Measurements from ENCODE around the gene CES4A.
A peak's percentile ranks its signal among the peaks of the same experiment; 100 is the strongest.
"Not testable (repeated sequence)": the region's sequence is repeated elsewhere in the genome, so short reads cannot be mapped to it uniquely, and the experiment has no call there.

The CES4A gene

DNA sequence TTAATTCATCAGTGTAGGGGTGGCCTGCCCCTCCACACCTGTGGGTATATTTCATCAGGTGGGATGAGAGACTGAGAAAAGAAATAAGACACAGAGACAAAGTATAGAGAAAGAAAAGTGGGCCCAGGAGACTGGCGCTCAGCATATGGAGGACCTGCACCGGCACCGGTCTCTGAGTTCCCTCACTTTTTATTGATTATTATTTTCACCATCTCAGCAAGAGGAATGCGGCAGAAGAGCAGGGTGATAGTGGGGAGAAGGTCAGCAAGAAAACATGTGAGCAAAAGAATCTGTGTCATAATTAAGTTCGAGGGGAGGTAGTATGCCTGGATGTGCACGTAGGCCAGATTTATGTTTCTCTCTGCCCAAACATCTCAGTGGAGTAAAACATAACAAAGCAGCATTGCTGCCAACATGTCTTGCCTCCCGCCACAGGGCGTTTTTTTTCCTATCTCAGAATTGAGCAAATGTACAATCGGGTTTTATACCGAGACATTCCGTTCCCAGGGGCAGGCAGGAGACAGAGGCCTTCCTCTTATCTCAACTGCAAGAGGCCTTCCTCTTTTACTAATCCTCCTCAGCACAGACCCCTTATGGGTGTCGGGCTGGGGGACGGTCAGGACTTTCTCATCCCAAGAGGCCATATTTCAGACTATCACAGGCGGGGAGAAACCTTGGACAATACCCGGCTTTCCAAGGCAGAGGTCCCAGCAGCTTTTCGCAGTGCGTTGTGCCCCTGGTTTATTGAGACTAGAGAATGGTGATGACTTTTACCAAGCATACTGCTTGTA, 32.8 kb upstream of the CES4A start:
- DNase-seq (ENCODE audit: low read depth in 3 of 3, low spot score in 1 of 3) = not testable (repeated sequence)

DNA sequence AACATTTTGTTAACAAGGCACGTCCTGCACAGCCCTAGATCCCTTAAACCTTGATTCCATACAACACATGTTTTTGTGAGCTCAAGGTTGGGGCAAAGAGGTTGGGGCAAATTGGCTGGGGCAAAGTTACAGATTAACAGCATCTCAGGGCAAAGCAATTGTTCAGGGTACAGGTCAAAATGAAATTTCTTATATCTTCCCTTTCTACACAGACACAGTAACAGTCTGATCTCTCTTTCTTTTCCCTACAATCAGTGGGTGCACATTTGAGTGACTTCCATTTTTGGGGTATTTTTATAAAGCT, 32.3 kb upstream of the CES4A start:
- not testable (repeated sequence) for DNase-seq (ENCODE audit: low read depth in 3 of 3, low spot score in 1 of 3)

DNA sequence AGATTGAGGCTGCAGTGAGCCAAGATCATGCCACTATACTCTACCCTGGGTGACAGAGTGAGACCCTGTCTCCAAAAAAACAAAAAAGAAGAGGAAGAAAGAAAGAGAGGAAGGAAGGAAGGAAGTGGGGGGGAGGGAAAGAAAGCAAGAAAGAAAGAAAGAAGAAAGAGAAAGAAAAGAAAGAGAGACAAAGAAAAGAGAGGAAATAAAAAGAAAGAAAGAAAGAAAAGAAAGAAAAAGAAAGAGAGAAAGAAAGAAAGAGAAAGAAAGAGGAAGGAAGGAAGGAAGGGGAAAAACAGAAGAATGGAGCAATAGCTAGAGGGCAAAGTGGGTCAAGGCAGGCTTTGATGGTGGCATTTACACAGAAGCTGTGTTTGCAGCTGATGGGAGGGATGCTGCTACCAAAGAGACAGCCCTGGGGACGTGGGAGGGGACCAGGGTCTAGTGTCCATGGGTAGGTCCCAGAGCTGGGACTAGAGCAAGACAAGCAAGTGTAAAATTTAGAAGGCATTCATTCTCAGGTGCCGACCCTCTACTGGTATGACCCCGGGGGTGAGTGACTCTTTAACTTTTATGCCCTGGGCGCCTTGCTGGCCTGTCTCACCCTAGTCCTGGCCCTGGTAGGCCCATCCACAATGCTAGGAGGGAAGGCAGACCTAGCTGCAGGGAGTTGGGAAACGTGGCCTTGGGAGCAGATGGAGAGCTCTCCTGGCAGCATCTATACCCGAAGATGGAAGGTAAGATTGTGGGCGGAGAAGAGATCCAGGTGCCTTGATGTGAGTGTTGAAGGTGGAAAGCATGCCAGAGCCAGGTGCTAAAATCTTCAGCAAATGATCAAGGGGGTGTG, 29.3 kb upstream of the CES4A start:
- no peak for DNase-seq (ENCODE audit: low read depth in 3 of 3, low spot score in 1 of 3)

DNA sequence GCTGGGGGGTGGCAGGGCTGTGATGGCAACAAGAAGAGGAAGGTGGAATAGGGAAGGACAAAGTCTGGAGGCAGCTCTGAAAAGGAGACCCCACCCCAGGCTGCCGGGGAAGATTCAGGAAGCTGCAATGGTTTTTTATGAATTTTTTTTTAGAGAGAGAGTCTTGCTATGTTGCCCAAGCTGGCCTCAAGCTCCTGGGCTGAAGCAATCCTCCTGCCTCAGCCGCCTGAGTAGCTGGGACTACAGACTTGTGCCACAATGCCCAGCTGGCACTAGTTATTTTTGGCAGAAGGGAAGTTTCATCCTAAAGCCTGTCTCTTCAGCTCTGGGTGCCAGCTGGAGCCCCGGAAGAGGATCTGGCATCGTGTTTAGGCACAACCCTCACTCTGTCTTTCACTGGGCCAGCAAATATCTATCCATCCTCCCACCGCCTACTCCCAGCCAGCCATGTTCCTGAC, 28.7 kb upstream of the CES4A start:
- no peak for DNase-seq (ENCODE audit: low read depth in 3 of 3, low spot score in 1 of 3)

DNA sequence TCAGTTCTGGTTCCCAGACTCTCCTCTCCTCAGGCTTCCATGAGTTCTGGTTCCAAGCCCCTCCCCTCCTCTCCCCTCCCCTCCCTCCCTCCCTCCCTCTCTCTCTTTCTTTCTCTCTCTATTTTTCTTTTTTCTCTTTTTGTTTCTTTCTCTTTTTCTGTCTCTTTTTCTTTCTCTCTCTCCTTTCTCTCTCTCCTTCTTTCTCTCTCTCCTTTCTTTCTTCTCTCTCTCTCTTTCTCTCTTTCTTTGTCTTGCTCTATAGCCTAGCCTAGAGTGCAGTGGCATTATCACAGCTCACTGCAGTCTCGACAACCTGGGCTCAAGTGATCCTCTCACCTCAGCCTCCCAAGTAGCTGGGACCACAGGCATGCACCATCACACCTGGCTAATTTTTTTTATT, 28.1 kb upstream of the CES4A start:
- no peak for DNase-seq (ENCODE audit: low read depth in 3 of 3, low spot score in 1 of 3)

DNA sequence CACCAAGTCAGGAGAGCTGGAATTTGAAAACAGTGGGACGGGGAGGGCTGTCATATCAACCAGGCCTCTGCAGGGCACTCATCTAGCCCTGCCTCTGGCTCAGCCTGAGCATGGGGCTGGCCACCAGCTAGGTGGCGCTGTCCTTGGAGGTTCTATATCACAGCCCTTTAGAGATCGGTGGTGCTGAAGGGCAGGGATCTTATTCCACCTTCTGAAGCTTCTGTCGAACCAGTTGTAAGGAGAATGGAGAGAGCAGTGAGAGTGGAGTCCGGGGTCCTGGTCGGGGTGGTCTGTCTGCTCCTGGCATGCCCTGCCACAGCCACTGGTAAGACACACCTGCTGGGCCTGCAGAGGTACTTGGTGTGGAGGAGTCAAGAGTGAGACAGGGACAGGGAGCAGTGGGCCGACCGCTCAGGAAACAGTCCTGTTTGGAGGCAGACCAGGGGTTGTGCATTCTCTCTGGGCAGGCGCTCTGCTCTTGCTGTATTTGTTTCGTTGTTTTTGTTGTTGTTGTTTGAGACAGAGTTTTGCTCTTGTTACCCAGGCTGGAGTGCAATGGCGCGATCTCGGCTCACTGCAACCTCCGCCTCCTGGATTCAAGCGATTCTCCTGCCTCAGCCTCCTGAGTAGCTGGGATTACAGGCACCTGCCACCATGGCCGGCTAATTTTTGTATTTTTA, 27.2 kb upstream of the CES4A start, which contains the start of gene CES3:
CES3 (plus strand) TSS at position 202 of the 680 bp plus-strand sequence; CDS start at position 244, 42 bp downstream.
- DNase-seq (ENCODE audit: low read depth in 3 of 3, low spot score in 1 of 3) = peak in 2 of 3 donors; percentile 12 to 45

DNA sequence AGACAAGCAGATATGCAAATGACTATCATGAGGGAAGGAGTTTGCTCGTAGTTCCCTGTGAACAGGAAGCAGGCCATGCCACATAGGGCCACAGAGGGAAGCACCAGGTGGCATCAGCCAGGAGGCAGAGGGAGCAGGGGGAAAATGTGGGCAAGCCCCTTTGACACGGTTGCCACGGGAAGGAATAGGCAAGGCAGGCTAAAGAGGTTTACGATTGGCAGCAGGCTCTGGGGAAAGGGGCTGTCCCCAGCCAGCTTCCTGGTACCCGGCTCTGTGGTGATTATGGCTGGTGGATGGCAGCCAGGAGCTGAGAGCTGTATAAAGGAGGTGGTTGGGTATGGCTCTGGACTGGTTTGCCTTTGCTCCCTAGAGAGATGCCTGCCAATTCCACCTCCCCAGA, 26.5 kb upstream of the CES4A start:
- DNase-seq (ENCODE audit: low read depth in 3 of 3, low spot score in 1 of 3) = no peak

DNA sequence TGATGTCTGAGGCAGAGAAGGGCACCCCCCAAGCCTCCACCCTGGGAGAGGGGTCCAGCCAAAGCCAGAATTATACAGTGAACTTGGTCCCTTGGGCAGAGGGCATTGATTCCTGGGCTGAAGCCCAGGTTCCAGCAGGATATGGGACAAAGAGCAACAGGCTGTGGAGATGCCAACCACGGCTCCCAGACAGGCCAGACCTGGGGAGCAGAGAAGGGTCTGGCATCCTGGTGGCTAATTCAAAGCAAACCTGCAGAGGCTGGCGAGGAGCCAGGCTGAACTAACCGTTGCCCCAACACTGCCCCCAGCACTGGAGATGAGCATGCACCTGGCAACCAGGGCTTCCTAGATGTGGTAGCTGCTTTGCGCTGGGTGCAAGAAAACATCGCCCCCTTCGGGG, 24.3 kb upstream of the CES4A start:
- DNase-seq (ENCODE audit: low read depth in 3 of 3, low spot score in 1 of 3) = no peak

DNA sequence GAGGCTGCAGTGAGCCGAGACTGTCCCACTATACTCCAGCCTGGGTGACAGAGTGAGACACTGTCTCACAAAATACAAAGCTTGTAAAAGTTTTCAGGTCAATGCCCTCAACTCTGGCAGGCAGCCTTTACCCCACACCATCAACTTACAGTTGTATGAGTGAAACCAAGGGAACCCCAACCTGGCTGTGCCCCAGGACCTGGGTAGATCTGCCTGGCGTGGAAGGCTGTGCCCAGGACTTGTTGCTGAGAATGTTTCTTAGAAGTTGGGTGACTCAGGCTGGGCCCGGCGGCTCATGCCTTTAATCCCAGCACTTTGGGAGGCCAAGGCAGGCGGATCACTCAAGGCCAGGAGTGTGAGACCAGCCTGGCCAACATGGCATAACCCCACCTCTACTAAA, 19.5 kb upstream of the CES4A start:
- no peak for DNase-seq (ENCODE audit: low read depth in 3 of 3, low spot score in 1 of 3)

DNA sequence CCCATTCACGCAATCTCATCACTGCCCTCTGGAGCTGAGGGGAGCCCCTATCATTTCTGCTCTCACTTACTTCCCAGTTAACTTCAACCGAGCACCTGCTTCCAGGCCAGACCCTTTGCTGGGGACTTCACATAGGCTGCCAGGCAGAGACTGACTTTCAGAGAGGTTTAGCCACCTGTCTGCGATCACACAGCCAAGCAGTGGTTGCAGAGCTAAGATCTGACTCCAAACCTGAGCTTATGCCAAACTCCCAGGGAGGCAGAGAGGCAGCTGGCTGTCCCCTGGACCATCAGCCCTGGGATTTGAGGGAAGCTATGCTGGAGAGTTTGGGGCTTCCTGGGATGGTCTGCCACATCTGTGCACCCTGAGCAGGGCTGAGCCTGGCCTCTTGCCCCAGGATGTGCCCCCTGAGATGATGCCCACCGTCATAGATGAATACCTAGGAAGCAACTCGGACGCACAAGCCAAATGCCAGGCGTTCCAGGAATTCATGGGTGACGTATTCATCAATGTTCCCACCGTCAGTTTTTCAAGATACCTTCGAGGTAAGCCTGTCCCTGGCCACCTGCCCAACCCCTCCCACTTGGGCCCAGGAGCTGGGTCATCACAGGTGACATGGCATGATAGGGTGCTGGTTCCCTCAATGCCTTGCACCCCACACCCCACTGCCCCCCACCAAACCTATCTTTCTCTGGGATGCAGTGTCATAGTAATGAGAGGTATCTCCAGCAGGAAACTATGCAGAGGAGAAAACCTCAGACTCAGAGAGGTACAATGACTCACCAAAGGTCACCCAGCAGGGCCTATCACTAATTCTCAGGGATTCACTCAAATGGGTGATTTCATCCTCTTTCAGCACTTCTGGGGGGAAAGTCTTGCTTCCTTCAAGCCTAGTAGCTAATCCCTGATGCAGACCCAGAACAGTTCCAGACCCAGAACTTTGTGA, 17.3 kb upstream of the CES4A start:
- no peak for DNase-seq (ENCODE audit: low read depth in 3 of 3, low spot score in 1 of 3)

DNA sequence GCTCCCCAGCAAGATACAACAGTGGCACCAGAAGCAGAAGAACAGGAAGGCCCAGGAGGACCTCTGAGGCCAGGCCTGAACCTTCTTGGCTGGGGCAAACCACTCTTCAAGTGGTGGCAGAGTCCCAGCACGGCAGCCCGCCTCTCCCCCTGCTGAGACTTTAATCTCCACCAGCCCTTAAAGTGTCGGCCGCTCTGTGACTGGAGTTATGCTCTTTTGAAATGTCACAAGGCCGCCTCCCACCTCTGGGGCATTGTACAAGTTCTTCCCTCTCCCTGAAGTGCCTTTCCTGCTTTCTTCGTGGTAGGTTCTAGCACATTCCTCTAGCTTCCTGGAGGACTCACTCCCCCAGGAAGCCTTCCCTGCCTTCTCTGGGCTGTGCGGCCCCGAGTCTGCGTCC, 15.4 kb upstream of the CES4A start:
- no peak for DNase-seq (ENCODE audit: low read depth in 3 of 3, low spot score in 1 of 3)

DNA sequence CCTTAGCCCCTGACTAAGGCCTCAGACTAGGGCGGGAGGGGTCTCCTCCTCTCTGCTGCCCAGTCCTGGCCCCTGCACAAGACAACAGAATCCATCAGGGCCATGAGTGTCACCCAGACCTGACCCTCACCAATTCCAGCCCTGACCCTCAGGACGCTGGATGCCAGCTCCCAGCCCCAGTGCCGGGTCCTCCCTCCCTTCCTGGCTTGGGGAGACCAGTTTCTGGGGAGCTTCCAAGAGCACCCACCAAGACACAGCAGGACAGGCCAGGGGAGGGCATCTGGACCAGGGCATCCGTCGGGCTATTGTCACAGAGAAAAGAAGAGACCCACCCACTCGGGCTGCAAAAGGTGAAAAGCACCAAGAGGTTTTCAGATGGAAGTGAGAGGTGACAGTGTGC, 14.7 kb upstream of the CES4A start:
- DNase-seq (ENCODE audit: low read depth in 3 of 3, low spot score in 1 of 3) = no peak

DNA sequence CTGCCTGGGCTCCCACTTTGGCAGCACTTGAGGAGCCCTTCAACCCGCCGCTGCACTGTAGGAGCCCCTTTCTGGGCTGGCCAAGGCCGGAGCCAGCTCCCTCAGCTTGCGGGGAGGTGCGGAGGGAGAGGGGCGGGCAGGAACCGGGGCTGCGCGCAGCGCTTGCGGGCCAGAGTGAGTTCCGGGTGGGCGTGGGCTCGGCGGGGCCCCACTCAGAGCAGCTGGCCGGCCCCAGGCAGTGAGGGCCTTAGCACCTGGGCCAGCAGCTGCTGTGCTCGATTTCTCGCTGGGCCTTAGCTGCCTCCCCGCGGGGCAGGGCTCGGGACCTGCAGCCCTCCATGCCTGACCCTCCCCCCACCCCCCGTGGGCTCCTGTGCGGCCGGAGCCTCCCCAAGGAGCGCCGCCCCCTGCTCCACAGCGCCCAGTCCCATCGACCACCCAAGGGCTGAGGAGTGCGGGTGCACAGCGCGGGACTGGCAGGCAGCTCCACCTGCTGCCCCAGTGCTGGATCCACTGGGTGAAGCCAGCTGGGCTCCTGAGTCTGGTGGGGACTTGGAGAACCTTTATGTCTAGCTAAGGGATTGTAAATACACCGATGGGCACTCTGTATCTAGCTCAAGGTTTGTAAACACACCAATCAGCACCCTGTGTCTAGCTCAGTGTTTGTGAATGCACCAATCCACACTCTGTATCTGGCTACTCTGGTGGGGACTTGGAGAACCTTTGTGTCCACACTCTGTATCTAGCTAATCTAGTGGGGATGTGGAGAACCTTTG, 14.0 kb upstream of the CES4A start:
- not testable (repeated sequence) for DNase-seq (ENCODE audit: low read depth in 3 of 3, low spot score in 1 of 3)

DNA sequence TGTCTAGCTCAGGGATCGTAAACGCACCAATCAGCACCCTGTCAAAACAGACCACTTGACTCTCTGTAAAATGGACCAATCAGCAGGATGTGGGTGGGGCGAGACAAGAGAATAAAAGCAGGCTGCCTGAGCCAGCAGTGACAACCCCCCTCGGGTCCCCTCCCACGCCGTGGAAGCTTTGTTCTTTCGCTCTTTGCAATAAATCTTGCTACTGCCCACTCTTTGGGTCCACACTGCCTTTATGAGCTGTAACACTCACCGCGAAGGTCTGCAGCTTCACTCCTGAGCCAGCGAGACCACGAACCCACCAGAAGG, 13.5 kb upstream of the CES4A start:
- not testable (repeated sequence) for DNase-seq (ENCODE audit: low read depth in 3 of 3, low spot score in 1 of 3)

DNA sequence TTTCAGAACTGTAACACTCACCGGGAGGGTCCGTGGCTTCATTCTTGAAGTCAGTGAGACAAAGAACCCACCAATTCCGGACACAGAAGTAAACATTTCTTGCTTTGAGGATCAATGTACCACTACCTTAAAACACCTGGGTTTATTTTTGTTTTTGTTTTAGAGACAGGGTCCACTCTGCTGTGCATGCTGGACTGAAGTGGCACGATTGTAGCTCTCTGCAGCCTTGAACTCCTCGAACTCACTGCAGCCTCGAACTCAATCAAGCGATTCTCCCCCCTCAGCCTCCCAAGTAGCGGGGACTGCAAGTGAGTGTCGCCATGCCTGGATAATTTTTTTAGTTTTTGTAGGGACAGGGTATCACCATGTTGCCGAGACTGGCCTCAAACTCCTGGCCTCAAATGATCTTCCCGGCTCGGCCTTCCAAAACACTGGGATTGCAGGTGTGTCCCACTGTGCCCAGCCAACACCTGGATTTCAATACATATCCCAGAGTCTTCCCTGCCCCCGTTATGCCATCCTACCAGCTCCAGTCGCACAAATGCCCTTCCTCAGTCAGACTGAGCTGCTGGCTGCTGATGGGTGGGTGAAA, 13.0 kb upstream of the CES4A start:
- no peak for DNase-seq (ENCODE audit: low read depth in 3 of 3, low spot score in 1 of 3)

DNA sequence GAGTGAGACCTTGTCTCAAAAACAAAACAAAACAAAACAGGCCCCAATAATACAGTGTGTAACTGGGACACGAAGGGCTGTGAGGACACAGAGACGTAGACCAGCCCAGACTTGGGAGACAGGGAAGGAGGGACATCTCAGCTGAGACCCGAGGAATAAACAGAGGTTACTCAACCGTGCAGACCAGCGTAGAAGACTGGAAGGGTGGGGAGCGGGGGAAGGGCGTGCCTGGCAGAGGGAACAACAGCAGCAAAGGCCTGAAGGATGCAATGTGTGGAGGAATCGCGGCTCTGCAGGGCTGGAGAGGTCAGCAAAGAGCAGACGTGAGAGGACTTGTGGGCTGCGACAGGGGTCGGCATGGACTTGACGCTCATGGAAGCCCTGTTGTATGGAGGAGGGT, 11.6 kb upstream of the CES4A start:
- DNase-seq (ENCODE audit: low read depth in 3 of 3, low spot score in 1 of 3) = no peak

DNA sequence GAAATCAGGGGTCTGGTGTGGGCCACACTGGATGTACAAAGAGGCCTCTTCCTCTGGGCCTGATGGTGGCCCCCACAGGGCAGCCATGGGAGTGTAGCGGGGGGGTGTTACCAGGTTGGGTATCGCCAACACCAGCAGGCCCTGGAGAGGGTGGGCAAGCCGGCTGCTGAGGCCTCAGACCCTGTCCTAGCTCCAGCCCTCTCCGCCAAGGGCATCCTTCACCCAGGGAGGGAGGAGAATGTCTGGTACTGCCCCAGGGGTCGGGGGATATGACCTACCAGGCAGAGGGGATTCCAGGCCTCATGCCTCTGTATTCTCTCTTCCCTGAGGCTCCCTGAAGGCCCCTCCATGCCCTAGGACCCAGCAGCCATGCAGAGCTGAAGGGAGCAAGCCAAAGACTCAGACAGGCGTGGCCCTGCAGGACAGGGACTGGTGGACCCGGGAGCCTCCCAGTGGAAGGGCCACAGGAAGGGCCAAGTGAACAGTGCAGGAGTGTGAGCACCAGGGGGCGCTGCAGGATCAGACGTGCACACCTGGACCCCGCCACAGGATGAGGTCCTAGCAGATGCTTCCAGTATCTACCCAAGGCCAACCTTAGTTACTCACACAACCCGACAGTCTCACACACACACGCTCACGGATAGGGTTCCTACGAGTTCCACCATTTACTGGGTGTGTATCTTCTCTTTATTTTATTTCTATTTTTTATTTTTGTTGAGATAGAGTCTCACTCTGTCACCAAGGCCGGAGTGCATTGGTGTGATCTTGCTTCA, 10.9 kb upstream of the CES4A start:
- DNase-seq (ENCODE audit: low read depth in 3 of 3, low spot score in 1 of 3) = peak; percentile 75 to 90 (median 76)

DNA sequence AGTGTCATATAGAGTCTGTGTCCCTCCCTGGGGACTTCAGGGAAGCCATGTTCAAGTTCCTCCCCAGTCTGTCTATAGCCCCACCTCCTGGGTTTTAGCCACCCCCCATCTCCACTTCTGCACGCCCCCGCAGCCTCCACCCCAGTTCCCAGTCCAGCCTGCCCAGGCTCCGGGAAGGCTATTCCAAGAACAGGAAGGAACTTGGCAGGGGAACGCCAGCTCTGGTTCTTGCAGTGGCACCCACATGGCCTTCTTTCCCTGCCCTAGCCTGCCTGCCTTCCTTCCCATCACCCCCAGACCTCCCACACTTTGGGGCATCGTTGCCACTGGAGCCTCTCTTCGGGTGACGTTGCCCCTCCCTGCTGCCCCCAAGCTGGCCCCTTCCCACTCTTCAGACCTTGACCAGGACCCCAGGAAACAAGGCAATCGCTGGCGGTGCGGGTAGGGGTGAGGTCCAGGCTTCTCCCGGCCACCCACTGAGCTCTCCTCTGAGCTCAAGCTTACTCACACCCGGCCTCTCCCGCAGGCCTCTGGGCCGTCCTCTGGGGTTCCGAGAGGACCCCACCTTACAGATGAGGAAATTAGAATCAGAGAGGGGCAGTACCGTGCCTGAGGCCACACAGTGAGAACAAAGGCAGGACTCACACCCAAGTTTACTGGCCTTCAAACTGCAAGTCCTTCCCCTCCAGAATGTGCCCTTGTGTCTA, 9.2 kb upstream of the CES4A start:
- no peak for DNase-seq (ENCODE audit: low read depth in 3 of 3, low spot score in 1 of 3)
